C4-2B (cell line): Measurements from ENCODE around the gene KCNAB2.
"Not testable (repeated sequence)": the region's sequence is repeated elsewhere in the genome, so short reads cannot be mapped to it uniquely, and the experiment has no call there.

ENCODE experiments used
- H3K27ac ChIP-seq: fragments of 450-650 bp; 2 replicates; pipeline ENCODE4 v1.5.1; 2017
- ZFX ChIP-seq: fragments of 450-650 bp; IDR thresholded peaks from 2 replicates; pipeline ENCODE4 v1.6.1; 2017
- TF ChIP-seq, protein P1 (sequence below): fragments of 450-650 bp; conservative IDR thresholded peaks from 2 replicates; pipeline ENCODE4 v1.5.1; 2017; ENCODE audit warnings: mild to moderate bottlenecking

KCNAB2 gene

DNA sequence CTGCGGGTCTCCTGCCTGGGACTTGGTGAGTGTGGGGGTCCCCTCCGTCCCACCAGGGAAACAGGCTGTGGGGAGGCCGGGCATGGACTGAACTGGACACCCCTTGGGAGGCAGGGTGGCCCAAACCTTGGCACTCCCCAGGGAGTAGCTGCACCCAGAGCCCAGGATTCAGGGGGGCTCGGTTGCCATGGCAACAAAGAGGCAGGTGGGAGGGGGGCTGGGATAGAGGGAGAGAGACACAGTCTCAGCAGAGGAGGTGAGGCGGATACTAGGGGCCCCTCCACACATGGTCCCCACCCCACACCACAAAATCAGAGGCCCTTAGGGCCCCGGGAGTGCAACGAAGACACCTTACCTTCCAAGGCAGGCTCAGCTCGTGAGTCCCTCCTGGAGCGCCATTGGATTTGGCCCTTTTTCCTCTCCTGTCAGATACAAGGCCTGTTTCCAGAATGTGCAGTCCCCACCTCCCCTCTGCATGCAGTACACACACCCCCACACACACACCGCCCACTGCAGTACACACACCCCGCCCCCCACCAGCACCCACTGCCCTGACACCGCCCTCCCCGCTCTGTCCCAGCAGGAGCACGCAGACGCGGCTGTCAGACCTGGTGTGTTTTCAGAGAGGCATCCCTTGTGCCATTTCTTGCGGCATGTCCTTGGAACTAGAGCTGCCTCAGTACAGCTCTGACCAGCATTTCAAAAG is 27.2 kb downstream of the KCNAB2 start:
- TF ChIP-seq, protein P1, sequence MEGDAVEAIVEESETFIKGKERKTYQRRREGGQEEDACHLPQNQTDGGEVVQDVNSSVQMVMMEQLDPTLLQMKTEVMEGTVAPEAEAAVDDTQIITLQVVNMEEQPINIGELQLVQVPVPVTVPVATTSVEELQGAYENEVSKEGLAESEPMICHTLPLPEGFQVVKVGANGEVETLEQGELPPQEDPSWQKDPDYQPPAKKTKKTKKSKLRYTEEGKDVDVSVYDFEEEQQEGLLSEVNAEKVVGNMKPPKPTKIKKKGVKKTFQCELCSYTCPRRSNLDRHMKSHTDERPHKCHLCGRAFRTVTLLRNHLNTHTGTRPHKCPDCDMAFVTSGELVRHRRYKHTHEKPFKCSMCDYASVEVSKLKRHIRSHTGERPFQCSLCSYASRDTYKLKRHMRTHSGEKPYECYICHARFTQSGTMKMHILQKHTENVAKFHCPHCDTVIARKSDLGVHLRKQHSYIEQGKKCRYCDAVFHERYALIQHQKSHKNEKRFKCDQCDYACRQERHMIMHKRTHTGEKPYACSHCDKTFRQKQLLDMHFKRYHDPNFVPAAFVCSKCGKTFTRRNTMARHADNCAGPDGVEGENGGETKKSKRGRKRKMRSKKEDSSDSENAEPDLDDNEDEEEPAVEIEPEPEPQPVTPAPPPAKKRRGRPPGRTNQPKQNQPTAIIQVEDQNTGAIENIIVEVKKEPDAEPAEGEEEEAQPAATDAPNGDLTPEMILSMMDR = no peak
- TF ChIP-seq ZFX = no peak
- H3K27ac ChIP-seq = no peak overlapping the region

DNA sequence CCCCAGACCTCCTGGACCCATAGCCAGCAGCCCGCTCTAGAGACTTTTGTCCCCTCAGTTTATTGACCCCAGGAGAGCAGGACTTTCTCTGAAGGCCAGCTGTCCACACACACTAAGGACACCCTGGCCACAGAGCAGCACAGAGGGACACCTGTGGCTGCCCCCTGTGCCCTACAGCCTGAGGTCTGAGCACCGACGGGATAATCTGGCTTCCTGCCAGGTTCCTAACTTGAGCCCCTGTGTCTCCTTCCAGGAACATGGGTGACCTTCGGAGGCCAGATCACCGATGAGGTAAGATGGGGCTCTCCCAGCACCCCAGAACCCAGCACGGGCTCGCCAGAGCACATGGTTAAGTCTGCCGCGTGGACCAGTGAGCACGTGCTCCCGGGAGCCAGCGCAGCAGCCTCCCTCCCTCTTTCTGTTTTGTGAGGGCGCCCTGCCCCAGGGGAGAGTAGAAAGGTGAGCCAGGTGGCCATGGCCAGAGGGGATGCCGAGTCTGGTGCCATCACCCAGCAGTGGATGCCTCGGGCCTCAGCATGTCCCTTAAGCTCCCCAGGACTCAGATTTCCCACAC is 27.9 kb downstream of the KCNAB2 start:
- TF ChIP-seq, protein P1 = no peak
- no peak for TF ChIP-seq ZFX
- H3K27ac ChIP-seq = no peak overlapping the region

DNA sequence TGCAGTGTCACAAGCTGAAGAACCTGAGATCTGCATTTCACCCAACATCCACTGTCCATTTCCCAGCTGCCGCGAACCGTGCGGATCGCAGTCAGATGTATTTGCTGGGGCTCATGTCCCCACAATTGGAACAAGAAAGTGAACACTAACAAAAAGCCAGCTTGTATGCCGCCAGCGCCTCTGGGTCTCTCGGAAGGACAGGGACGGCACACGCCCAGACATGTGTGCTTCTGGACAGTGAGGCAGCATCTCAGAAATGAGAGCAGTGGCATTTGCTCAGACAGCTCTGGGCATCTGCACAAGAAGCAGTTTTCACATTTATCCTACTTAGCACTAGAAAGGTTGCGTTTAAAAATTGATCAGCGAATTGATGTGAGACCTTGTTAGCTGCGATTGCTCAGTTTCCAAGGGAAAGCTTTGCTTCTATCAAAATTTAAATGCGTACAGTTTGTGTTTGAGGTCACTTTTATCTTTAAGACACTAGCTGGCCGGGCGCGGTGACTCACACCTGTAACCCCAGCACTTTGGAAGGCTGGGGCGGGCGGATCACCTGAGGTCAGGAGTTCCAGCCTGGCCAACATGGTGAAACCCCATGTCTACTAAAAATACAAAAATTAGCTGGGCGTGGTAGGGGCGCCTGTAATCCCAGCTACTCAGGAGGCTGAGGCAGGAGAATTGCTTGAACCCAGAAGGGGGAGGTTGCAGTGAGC is 28.7 kb downstream of the KCNAB2 start:
- no peak overlapping the region for H3K27ac ChIP-seq
- TF ChIP-seq, protein P1 = no peak
- TF ChIP-seq ZFX = no peak

DNA sequence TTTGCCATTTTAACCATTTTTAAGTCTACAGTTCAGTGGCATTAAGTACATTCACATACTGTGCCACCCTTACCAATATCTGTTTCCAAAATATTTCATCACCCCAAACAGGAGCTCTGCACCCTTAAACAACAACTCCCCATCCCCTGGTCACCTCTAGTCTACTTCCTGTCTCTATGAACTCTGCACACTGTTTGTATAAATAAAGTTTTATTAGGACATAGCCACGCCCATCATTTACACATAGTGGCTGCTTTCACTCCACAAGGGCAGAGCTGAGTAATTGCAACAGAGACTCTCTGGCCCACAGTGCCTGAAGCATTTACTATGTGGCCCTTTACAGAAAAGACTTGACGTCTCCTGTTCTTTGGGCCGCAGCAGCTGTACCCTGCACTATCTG is 30.1 kb downstream of the KCNAB2 start:
- H3K27ac ChIP-seq = no peak overlapping the region
- TF ChIP-seq, protein P1 = no peak
- no peak for TF ChIP-seq ZFX

DNA sequence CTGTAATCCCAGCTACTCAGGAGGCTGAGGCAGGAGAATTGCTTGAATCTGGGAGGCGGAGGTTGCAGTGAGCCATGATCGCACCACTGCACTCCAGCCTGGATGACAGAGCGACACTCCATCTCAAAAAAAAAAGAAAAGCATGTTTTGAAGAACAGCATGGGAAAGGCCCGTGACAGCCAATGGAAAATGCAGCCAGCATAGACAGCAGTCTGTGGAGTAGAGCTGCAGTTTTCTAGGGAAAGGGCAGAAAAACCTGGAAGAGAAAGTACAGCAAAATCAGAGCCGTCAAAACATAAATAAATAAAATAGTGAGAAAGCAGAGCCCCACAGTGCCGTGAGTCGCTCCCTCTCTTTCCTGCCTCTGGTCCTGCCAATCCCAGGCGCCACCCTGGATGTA is 31.4 kb downstream of the KCNAB2 start:
- not testable (repeated sequence) for H3K27ac ChIP-seq

DNA sequence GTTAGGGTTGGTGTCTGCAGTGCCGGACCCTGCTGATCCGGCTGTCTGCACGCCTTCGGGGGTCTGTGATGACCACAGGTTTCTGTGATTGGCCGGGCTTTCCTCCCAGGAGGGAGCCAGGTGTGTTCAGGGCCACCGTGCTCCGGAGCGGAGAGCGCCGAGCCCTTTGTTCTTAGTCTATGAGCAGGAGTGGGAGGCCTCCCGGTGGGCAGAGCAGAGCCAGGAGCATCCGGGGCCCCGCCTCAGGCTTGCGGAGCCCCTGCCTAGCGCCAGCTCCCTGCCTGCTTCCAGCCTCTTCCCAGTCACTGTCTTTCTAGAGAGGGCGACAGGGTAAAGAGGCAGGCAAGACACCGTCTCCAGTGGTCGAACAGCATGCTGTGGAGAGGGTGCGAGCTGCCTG is 31.8 kb downstream of the KCNAB2 start:
- no peak overlapping the region for H3K27ac ChIP-seq
- TF ChIP-seq, protein P1 = no peak
- no peak for TF ChIP-seq ZFX

DNA sequence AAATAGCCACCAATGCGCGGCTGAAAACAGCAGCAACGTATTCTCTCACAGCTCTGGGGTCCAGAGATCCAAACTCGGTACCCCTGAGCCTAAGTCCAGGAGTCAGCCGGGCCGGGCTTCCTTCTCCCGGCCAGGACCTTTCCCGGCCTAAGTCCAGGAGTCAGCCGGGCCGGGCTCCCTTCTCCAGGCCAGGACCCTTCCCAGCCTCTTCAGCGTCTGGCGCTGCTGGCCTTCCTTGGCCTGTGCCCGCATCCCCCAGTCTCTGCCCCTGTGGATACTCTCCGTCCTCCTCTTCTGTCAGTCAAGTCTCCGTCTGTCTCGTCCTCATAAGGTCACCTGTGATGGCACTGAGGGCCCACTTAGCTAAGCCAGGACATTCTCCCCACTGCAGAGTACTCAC is 32.2 kb downstream of the KCNAB2 start:
- TF ChIP-seq ZFX = no peak
- TF ChIP-seq, protein P1 = no peak
- H3K27ac ChIP-seq = no peak overlapping the region
